Measurements from ENCODE around the gene NLRC3. TPM values are rescaled to one million over a fixed set of nuclear protein-coding genes. Genes with fewer than 3 reads are reported as not detected.

Gene NLRC3
- total RNA-seq, 1 donor from 2014 or later, result not detected

DNA sequence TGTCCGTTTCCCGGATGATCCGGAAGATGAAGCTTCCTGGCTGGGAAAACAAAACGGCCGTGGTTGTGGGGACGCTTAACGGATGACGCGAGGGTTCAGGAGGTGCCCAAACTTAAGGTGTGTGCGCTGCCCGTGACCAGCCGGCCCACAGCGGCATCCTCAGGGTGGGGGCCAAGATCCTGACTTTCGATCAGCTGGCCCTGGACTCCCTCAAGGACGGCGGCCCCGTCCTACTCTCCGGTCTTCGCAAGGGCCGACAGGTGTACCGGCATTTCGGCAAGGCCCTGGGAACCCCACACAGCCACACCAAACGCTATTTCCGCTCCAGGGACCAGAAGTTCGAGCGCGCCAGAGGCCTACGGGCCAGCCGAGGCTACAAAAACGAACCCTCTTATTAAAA is 80.8 kb downstream of the NLRC3 start:
- H3K27me3 Mint-ChIP-seq (ENCODE audit: unreplicated experiment), result no peaks in the 10 kb centered on the region

DNA sequence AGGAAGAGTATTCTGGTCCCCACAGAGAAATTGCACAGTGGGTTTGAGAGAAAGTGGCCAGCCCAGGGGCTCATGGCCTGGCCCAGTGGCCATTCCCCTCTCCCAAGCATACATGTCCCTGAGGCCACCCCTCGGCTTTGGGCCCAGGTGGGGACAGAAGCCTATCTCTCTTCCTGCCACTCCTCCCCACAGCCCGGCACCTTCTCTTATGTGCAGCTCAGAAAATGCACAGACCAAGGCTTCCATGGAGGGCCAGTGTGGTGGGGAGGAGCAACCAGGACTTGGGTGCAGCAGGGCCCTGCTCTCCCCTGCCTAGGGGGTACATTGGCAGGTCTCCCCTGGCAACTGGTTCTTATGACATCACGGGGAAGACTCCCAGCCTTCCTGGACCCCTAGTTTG is 82.0 kb downstream of the NLRC3 start, which contains the start of gene C16orf90:
TSS of gene C16orf90 (minus strand) at position 314 of the 400 bp plus-strand sequence. CDS start at position 246, 68 bp downstream.
- Mint-ChIP-seq H3K27ac (ENCODE audit: unreplicated experiment) (no peak within 1 kb of the TSS), H3K4me1 (ENCODE audit: unreplicated experiment) (no peaks in the 10 kb centered on the region), H3K9me3 (ENCODE audit: unreplicated experiment) (no peaks in the 10 kb centered on the region), H3K4me3 (ENCODE audit: unreplicated experiment) (no peak within 1 kb of the TSS), H3K36me3 (ENCODE audit: unreplicated experiment) (no peaks in the 10 kb centered on the region), H3K27me3 (ENCODE audit: unreplicated experiment) (no peaks in the 10 kb centered on the region)
- TF ChIP-seq CTCF (IDR thresholded peaks at IDR 0.05), result no peak
- no peak for DNase-seq (ENCODE audit: extremely low spot score, unreplicated experiment)

More for the DNA sequence above, 80.8 kb downstream of the NLRC3 start:
- Mint-ChIP-seq H3K27ac (ENCODE audit: unreplicated experiment) (no peak overlapping the region), H3K9me3 (ENCODE audit: unreplicated experiment) (no peaks in the 10 kb centered on the region), H3K36me3 (ENCODE audit: unreplicated experiment) (no peaks in the 10 kb centered on the region), H3K4me3 (ENCODE audit: unreplicated experiment) (no peak overlapping the region), H3K4me1 (ENCODE audit: unreplicated experiment) (peaks cover 4% of the 10 kb centered on the region)
- TF ChIP-seq CTCF (IDR thresholded peaks at IDR 0.05), result no peak
- no peak for DNase-seq (ENCODE audit: extremely low spot score, unreplicated experiment)

- Mint-ChIP-seq H3K9me3 (ENCODE audit: unreplicated experiment) (no peaks in the 10 kb centered on the region), H3K4me1 (ENCODE audit: unreplicated experiment) (no peaks in the 10 kb centered on the region), H3K27me3 (ENCODE audit: unreplicated experiment) (no peaks in the 10 kb centered on the region), H3K27ac (ENCODE audit: unreplicated experiment) (no peak overlapping the region), H3K36me3 (ENCODE audit: unreplicated experiment) (no peaks in the 10 kb centered on the region), H3K4me3 (ENCODE audit: unreplicated experiment) (no peak overlapping the region)
- no peak for DNase-seq (ENCODE audit: extremely low spot score, unreplicated experiment)
- no peak for TF ChIP-seq CTCF (IDR thresholded peaks at IDR 0.05)
These were observed 82.7 kb downstream of the NLRC3 start for GRCh38 chr16:3494386-3494973.

DNA sequence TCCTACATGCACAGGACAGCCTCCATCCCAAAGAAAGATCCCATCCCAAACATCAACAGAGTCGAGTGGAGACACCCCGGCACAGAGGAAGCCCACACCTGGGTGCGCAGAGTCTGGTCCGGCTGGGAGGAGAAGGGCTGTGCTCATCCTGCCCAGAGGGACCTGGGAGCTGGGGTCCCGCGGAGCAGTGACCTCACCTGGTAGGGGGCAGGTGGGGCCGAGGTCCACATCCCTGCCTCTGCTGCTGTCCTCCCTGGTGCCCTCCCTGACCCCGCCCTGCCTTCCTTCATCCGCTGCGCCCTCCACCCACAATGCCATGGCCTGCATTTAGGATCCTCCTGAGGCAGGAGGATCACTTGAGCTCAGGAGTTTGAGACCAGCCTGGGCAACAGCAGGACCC is 84.8 kb downstream of the NLRC3 start:
- Mint-ChIP-seq H3K36me3 (ENCODE audit: unreplicated experiment) (peaks cover 4% of the 10 kb centered on the region), H3K9me3 (ENCODE audit: unreplicated experiment) (no peaks in the 10 kb centered on the region), H3K27me3 (ENCODE audit: unreplicated experiment) (no peaks in the 10 kb centered on the region), H3K27ac (ENCODE audit: unreplicated experiment) (no peak overlapping the region), H3K4me3 (ENCODE audit: unreplicated experiment) (no peak overlapping the region), H3K4me1 (ENCODE audit: unreplicated experiment) (no peaks in the 10 kb centered on the region)
- DNase-seq (ENCODE audit: extremely low spot score, unreplicated experiment), result no peak
- TF ChIP-seq CTCF (IDR thresholded peaks at IDR 0.05), result no peak

GRCh38 chr16:3490911-3491629 is 86.1 kb downstream of the NLRC3 start:
- H3K27ac Mint-ChIP-seq (ENCODE audit: unreplicated experiment), result no peak overlapping the region
- no peaks in the 10 kb centered on the region for H3K27me3 Mint-ChIP-seq (ENCODE audit: unreplicated experiment)
- H3K9me3 Mint-ChIP-seq (ENCODE audit: unreplicated experiment), result no peaks in the 10 kb centered on the region
- no peak for TF ChIP-seq CTCF (IDR thresholded peaks at IDR 0.05)
- H3K4me1 Mint-ChIP-seq (ENCODE audit: unreplicated experiment), result no peaks in the 10 kb centered on the region
- no peak overlapping the region for H3K4me3 Mint-ChIP-seq (ENCODE audit: unreplicated experiment)
- peaks cover 10% of the 10 kb centered on the region for H3K36me3 Mint-ChIP-seq (ENCODE audit: unreplicated experiment)
- DNase-seq (ENCODE audit: extremely low spot score, unreplicated experiment), result no peak
